HepG2 (cell line): ENCODE results near the gene GPLD1. TPM values are rescaled to one million over a fixed set of nuclear protein-coding genes. Genes with fewer than 3 reads are reported as not detected.

Source experiments
- DPF2 ChIP-seq: sonication (generic); formaldehyde crosslinking; IDR thresholded peaks from 2 replicates; pipeline ENCODE4 v1.4.0; 2020; ENCODE audit warnings: mild to moderate bottlenecking, low read depth, missing genetic modification reagents, borderline replicate concordance
- FOXK2 ChIP-seq: fragments of 450-650 bp; IDR thresholded peaks from 2 replicates; pipeline ENCODE4 v1.6.1; 2016
- HNF4A ChIP-seq: sonication (generic); formaldehyde crosslinking; IDR thresholded peaks from 2 replicates; pipeline ENCODE4 v1.4.0; 2020; ENCODE audit warnings: missing genetic modification reagents
- JARID2 ChIP-seq: sonication (generic); formaldehyde crosslinking; IDR thresholded peaks from 2 replicates; pipeline ENCODE4 v1.8.1; 2023; ENCODE audit warnings: missing genetic modification reagents, inconsistent platforms; ENCODE audit not compliant: insufficient replicate concordance
- MAX ChIP-seq: IDR thresholded peaks from 2 replicates; pipeline ENCODE4 v1.6.1; 2012; ENCODE audit warnings: inconsistent platforms
- MTA3 ChIP-seq: sonication (generic); formaldehyde crosslinking; IDR thresholded peaks from 2 replicates; pipeline ENCODE4 v1.4.0; 2020; ENCODE audit warnings: missing genetic modification reagents
- NFKBIZ ChIP-seq: IDR thresholded peaks from 2 replicates; pipeline ENCODE4 v1.6.1; 2018; ENCODE audit warnings: missing genetic modification reagents, missing compliant biosample characterization
- NFYB ChIP-seq: sonication (generic); formaldehyde crosslinking; IDR thresholded peaks from 2 replicates; pipeline ENCODE4 v1.4.0; 2020; ENCODE audit warnings: missing genetic modification reagents
- PPARG ChIP-seq: conservative IDR thresholded peaks from 2 replicates; pipeline ENCODE4 v1.6.1; 2016; ENCODE audit warnings: missing biosample characterization, missing genetic modification reagents
- RFX3 ChIP-seq: IDR thresholded peaks from 2 replicates; pipeline ENCODE4 v1.6.1; 2016; ENCODE audit warnings: missing biosample characterization, missing genetic modification reagents
- RXRA ChIP-seq: sonication (generic); formaldehyde crosslinking; IDR thresholded peaks from 2 replicates; pipeline ENCODE4 v1.5.1; 2020; ENCODE audit warnings: missing genetic modification reagents
- SALL1 ChIP-seq: sonication (generic); formaldehyde crosslinking; IDR thresholded peaks from 2 replicates; pipeline ENCODE4 v1.8.0; 2022; ENCODE audit warnings: mild to moderate bottlenecking, missing genetic modification reagents
- SP140L ChIP-seq: sonication (generic); formaldehyde crosslinking; IDR thresholded peaks from 2 replicates; pipeline ENCODE4 v1.4.0; 2020; ENCODE audit warnings: missing genetic modification reagents, borderline replicate concordance
- SRSF1 ChIP-seq: fragments of 200-400 bp; formaldehyde crosslinking; optimal IDR thresholded peaks from 2 replicates; pipeline ENCODE3; 2017; ENCODE audit warnings: mild to moderate bottlenecking, low read depth, low read length, moderate library complexity
- SYNCRIP ChIP-seq: fragments of 200-400 bp; formaldehyde crosslinking; IDR thresholded peaks from 2 replicates; pipeline ENCODE4 v1.6.1; 2018; ENCODE audit warnings: mild to moderate bottlenecking, low read depth, low read length; ENCODE audit not compliant: insufficient read depth
- TFDP2 ChIP-seq: sonication (generic); formaldehyde crosslinking; IDR thresholded peaks from 2 replicates; pipeline ENCODE4 v1.4.0; 2020; ENCODE audit warnings: missing genetic modification reagents
- ZBTB34 ChIP-seq: sonication (generic); formaldehyde crosslinking; IDR thresholded peaks from 2 replicates; pipeline ENCODE4 v1.8.0; 2022; ENCODE audit warnings: mild to moderate bottlenecking, missing genetic modification reagents
- ZFP1 ChIP-seq: IDR thresholded peaks from 2 replicates; pipeline ENCODE4 v1.6.1; 2016
- ZNF317 ChIP-seq: sonication (generic); formaldehyde crosslinking; IDR thresholded peaks from 2 replicates; pipeline ENCODE4 v1.5.0; 2020; ENCODE audit warnings: mild to moderate bottlenecking, missing genetic modification reagents
- ZNF451 ChIP-seq: sonication (generic); formaldehyde crosslinking; IDR thresholded peaks from 2 replicates; pipeline ENCODE4 v1.5.0; 2020; ENCODE audit warnings: mild to moderate bottlenecking, missing genetic modification reagents
- ZNF704 ChIP-seq: sonication (generic); formaldehyde crosslinking; IDR thresholded peaks from 2 replicates; pipeline ENCODE4 v1.8.1; 2023; ENCODE audit warnings: mild to moderate bottlenecking, inconsistent platforms, moderate library complexity, missing genetic modification reagents, borderline replicate concordance
- ZNF709 ChIP-seq: sonication (generic); formaldehyde crosslinking; IDR thresholded peaks from 2 replicates; pipeline ENCODE4 v1.5.0; 2020; ENCODE audit warnings: mild to moderate bottlenecking, missing genetic modification reagents
- ZNF749 ChIP-seq: sonication (generic); formaldehyde crosslinking; IDR thresholded peaks from 2 replicates; pipeline ENCODE4 v1.8.0; 2022; ENCODE audit warnings: mild to moderate bottlenecking, missing genetic modification reagents, moderate library complexity, borderline replicate concordance
- ZSCAN29 ChIP-seq: sonication (generic); formaldehyde crosslinking; conservative IDR thresholded peaks from 2 replicates; pipeline ENCODE4 v1.4.0; 2020; ENCODE audit warnings: mild to moderate bottlenecking, missing genetic modification reagents
- polyA plus RNA-seq, 8 experiments: library from polyadenylated mRNA; depleted of rRNA in 3 of 8; stranded (reverse) in 7 of 8; unstranded in 1 of 8; fragments of >200 nt; fragmentation: Illumina TruSeq in 4 of 8; extraction: Trizol in 4 of 8; gene quantifications; 2 replicates each; pipeline versions ENCODE4 v1.2.1 to v1.2.3, GENCODE V29; 2011 to 2016; ENCODE audit warnings: low read depth in 4 of 8, missing spikeins in 1 of 8, mixed read lengths in 1 of 8; ENCODE audit not compliant: insufficient read depth in 1 of 8
- total RNA-seq, 5 experiments: library from RNA; depleted of rRNA; stranded (reverse); fragments of >200 nt; fragmentation: Illumina TruSeq; extraction: Trizol; gene quantifications; 2 replicates each; pipeline ENCODE4 v1.2.3, GENCODE V29; 2016; ENCODE audit warnings: low read depth in 1 of 5
- TF ChIP-seq, protein P1 (sequence below): sonication (generic); formaldehyde crosslinking; IDR thresholded peaks from 2 replicates; pipeline ENCODE4 v1.5.0; 2020; ENCODE audit warnings: mild to moderate bottlenecking, missing genetic modification reagents, moderate library complexity

The GPLD1 gene
- total and polyA plus RNA-seq, 2 of the 13 experiments (the other 11 are each of a cell fraction or from before 2014, with no cell fraction given) = 6.2 to 7.6 TPM

- peak; percentile 84 for TF ChIP-seq HNF4A (CRISPR knock-in tag)
- peak; percentile 52 for TF ChIP-seq MAX
- no peak for TF ChIP-seq JARID2 (CRISPR knock-in tag)
- TF ChIP-seq ZNF704 = no peak
- peak; percentile 22; the same call in 1 of the 2 replicates for TF ChIP-seq TFDP2 (CRISPR knock-in tag)
- TF ChIP-seq SALL1 (CRISPR knock-in tag) = peak; percentile 97
- no peak; the same call in 1 of the 2 replicates for TF ChIP-seq ZSCAN29 (CRISPR knock-in tag)
- no peak for TF ChIP-seq RFX3 (CRISPR knock-in tag)
- TF ChIP-seq ZFP1 = peak; percentile 61; the same call in 1 of the 2 replicates
- TF ChIP-seq SYNCRIP = no peak
- TF ChIP-seq ZNF749 (CRISPR knock-in tag) = peak; percentile 23; the same call in 1 of the 2 replicates
- TF ChIP-seq NFKBIZ = 0 out of 2 replicates have a peak, but pooled peaks have one; percentile 54
- TF ChIP-seq MTA3 = no peak
- peak; percentile 63 for TF ChIP-seq ZNF317 (CRISPR knock-in tag)
- TF ChIP-seq SRSF1 = no peak
- no peak for TF ChIP-seq DPF2 (CRISPR knock-in tag)
- TF ChIP-seq FOXK2 = peak; percentile 27; the same call in 1 of the 2 replicates
- 0 out of 2 replicates have a peak, but pooled peaks have one; percentile 36 for TF ChIP-seq SP140L (CRISPR knock-in tag)
- TF ChIP-seq RXRA (CRISPR knock-in tag) = peak; percentile 84
- TF ChIP-seq ZNF709 (CRISPR knock-in tag) = 0 out of 2 replicates have a peak, but pooled peaks have one; percentile 55
- TF ChIP-seq NFYB (CRISPR knock-in tag) = no peak
- peak; percentile 98 for TF ChIP-seq ZBTB34 (CRISPR knock-in tag)
- TF ChIP-seq, protein P1, sequence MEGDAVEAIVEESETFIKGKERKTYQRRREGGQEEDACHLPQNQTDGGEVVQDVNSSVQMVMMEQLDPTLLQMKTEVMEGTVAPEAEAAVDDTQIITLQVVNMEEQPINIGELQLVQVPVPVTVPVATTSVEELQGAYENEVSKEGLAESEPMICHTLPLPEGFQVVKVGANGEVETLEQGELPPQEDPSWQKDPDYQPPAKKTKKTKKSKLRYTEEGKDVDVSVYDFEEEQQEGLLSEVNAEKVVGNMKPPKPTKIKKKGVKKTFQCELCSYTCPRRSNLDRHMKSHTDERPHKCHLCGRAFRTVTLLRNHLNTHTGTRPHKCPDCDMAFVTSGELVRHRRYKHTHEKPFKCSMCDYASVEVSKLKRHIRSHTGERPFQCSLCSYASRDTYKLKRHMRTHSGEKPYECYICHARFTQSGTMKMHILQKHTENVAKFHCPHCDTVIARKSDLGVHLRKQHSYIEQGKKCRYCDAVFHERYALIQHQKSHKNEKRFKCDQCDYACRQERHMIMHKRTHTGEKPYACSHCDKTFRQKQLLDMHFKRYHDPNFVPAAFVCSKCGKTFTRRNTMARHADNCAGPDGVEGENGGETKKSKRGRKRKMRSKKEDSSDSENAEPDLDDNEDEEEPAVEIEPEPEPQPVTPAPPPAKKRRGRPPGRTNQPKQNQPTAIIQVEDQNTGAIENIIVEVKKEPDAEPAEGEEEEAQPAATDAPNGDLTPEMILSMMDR (CRISPR knock-in tag) = 0 out of 2 replicates have a peak, but pooled peaks have one; percentile 28
- no peak for TF ChIP-seq PPARG
- no peak for TF ChIP-seq ZNF451 (CRISPR knock-in tag)
These were observed 15.5 kb upstream of the GPLD1 start (continued) for GRCh38 chr6:24504649-24505586.
